HFFc6 (cell line): ENCODE data around the gene FRMD5. TPM values are rescaled to one million over a fixed set of nuclear protein-coding genes. Genes with fewer than 3 reads are reported as not detected.

Experiments used
- DNase-seq: peaks from one replicate; pipeline ENCODE4 v3.0.0-alpha.2; 2018
- H3K27ac Mint-ChIP-seq: 2 replicates; pipeline ENCODE4 v1.8.0; 2020; ENCODE audit warnings: mild to moderate bottlenecking, mixed read lengths
- H3K27me3 Mint-ChIP-seq: 2 replicates; pipeline ENCODE4 v1.8.0; 2021; ENCODE audit warnings: mild to moderate bottlenecking, moderate library complexity, mixed read lengths; ENCODE audit not compliant: insufficient read depth
- H3K36me3 Mint-ChIP-seq: 2 replicates; pipeline ENCODE4 v1.8.0; 2021; ENCODE audit warnings: low read depth, mixed read lengths
- H3K4me1 Mint-ChIP-seq: 2 replicates; pipeline ENCODE4 v1.8.0; 2020; ENCODE audit warnings: low read depth, mixed read lengths
- H3K4me3 Mint-ChIP-seq: 2 replicates; pipeline ENCODE4 v1.8.0; 2020; ENCODE audit warnings: mild to moderate bottlenecking, moderate library complexity, mixed read lengths
- H3K9me3 Mint-ChIP-seq: 2 replicates; pipeline ENCODE4 v1.8.0; 2020; ENCODE audit warnings: mild to moderate bottlenecking, mixed read lengths
- total RNA-seq, 6 experiments: library from RNA; stranded (reverse); fragmentation: NEBNext Ultra II Directional; extraction: Animal tissue kit (Norgen Biotek cat#: 25700); gene quantifications; 2 replicates in 1 of 6; 3 replicates in 5 of 6; pipeline ENCODE4 v1.2.3, GENCODE V29; 2021
- TF ChIP-seq, protein P1 (sequence below): fragments of 200-600 bp; sonication (generic); IDR thresholded peaks from 2 replicates; pipeline ENCODE4 v1.5.0; 2021; ENCODE audit warnings: antibody characterized with exemption, mild to moderate bottlenecking

The FRMD5 gene
- total RNA-seq, 6 experiments from 2014 or later, result 0.67 to 1.1 (median 0.94) TPM

DNA sequence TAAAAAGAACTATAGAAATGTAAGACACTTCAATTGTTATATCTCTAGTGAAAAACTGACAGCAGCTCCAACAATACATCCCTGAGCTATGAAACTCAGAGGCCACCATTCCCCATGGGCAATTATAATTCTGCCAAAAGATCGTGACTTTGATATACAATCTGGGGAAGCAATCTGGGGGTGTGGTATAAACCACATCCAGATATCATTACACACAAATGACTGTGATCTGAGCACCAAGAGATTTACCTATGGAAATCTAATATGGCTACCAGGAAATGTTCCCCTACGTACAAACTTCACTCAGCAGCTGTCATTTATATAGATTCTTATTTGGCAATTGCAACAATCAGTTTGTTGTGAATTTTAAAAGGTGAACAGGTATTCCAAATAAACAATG, 110.3 kb downstream of the FRMD5 start:
- H3K9me3 Mint-ChIP-seq, result no peaks in the 10 kb centered on the region
- DNase-seq, result no peak
- H3K27ac Mint-ChIP-seq, result no peak overlapping the region
- TF ChIP-seq, protein P1, sequence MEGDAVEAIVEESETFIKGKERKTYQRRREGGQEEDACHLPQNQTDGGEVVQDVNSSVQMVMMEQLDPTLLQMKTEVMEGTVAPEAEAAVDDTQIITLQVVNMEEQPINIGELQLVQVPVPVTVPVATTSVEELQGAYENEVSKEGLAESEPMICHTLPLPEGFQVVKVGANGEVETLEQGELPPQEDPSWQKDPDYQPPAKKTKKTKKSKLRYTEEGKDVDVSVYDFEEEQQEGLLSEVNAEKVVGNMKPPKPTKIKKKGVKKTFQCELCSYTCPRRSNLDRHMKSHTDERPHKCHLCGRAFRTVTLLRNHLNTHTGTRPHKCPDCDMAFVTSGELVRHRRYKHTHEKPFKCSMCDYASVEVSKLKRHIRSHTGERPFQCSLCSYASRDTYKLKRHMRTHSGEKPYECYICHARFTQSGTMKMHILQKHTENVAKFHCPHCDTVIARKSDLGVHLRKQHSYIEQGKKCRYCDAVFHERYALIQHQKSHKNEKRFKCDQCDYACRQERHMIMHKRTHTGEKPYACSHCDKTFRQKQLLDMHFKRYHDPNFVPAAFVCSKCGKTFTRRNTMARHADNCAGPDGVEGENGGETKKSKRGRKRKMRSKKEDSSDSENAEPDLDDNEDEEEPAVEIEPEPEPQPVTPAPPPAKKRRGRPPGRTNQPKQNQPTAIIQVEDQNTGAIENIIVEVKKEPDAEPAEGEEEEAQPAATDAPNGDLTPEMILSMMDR, result no peak
- H3K4me3 Mint-ChIP-seq, result no peak overlapping the region
- H3K4me1 Mint-ChIP-seq, result peaks cover 82% of the 10 kb centered on the region
- no peaks in the 10 kb centered on the region; the same call in 1 of the 2 replicates for H3K36me3 Mint-ChIP-seq
- H3K27me3 Mint-ChIP-seq, result no peaks in the 10 kb centered on the region

- Mint-ChIP-seq H3K36me3 (no peaks in the 10 kb centered on the region; the same call in 1 of the 2 replicates), H3K4me1 (peaks cover 79% of the 10 kb centered on the region), H3K27me3 (no peaks in the 10 kb centered on the region), H3K27ac (no peak overlapping the region), H3K9me3 (no peaks in the 10 kb centered on the region), H3K4me3 (no peak overlapping the region)
- DNase-seq, result no peak
- TF ChIP-seq, protein P1, result no peak
These were observed 110.9 kb downstream of the FRMD5 start for GRCh38 chr15:44084171-44084570.

- H3K9me3 Mint-ChIP-seq, result peaks cover 5% of the 10 kb centered on the region; the same call in 1 of the 2 replicates
- no peak for DNase-seq
- H3K27ac Mint-ChIP-seq, result no peak overlapping the region
- H3K4me3 Mint-ChIP-seq, result no peak overlapping the region
- TF ChIP-seq, protein P1, result no peak
- no peaks in the 10 kb centered on the region for H3K27me3 Mint-ChIP-seq
- H3K4me1 Mint-ChIP-seq, result peaks cover 64% of the 10 kb centered on the region
- H3K36me3 Mint-ChIP-seq, result peaks cover 10% of the 10 kb centered on the region
These were observed 112.4 kb downstream of the FRMD5 start for GRCh38 chr15:44082558-44083157.

DNA sequence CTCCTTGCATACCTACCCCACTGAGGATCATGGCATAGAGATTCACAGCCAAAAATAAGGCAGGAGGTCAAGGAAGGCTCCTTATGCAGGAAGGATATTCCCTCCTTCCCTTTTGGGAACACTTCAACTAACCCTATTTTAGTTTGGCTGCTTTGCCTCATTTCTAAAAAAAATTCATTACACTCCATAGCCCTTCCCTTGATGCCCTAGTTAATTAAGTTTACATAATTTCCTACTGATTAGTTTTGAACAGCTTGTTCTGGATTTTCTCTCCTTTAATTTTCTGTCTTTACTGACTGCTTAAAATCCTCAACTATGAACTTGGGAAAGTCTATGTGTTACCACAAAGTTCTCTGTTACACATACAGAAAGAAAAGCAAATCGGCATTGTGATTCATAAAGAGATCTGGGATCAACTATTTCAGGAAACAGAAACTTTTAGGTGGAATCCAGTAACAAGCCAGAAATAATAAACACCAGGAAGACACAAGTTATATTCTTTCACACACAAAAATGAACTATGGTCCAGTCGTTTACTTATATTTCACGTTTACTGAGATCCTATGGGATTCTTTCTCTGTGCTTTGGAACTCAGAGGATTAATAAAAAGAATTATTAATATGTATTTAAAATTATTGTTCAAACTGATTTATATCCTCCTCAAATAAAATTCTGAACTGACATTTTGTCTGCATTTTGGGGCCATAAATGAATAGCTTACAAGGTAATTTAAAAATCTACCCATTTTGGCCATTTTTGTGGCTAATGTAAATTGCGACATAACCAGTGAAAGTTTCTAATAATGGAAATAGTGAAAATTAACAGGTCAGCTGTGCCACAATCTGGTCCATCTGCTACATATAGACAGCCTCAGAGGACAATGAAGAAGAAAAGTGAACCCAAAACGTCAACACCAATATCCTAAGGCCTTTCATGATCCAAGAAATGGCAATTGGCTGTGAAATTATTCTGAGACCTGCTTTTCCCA, 113.8 kb downstream of the FRMD5 start:
- DNase-seq, result peak; percentile 49
- H3K4me1 Mint-ChIP-seq, result peaks cover 53% of the 10 kb centered on the region
- H3K36me3 Mint-ChIP-seq, result peaks cover 10% of the 10 kb centered on the region
- TF ChIP-seq, protein P1, result no peak
- H3K27ac Mint-ChIP-seq, result peak overlapping the region; percentile 68
- H3K4me3 Mint-ChIP-seq, result peak overlapping the region; percentile 61
- no peaks in the 10 kb centered on the region for H3K27me3 Mint-ChIP-seq
- H3K9me3 Mint-ChIP-seq, result peaks cover 5% of the 10 kb centered on the region; the same call in 1 of the 2 replicates

GRCh38 chr15:44075535-44075934, 119.5 kb downstream of the FRMD5 start:
- peak; percentile 1 for DNase-seq

More at GRCh38 chr15:44075535-44075934, 119.5 kb downstream of the FRMD5 start:
- peak overlapping the region; percentile 63 for H3K4me3 Mint-ChIP-seq
- no peaks in the 10 kb centered on the region for H3K27me3 Mint-ChIP-seq
- H3K4me1 Mint-ChIP-seq, result peaks cover 18% of the 10 kb centered on the region
- TF ChIP-seq, protein P1, result no peak
- peaks cover 10% of the 10 kb centered on the region; the same call in 1 of the 2 replicates for H3K9me3 Mint-ChIP-seq
- peak overlapping the region; percentile 64 for H3K27ac Mint-ChIP-seq
- H3K36me3 Mint-ChIP-seq, result peaks cover 16% of the 10 kb centered on the region
